Omental fat pad (tissue), 4 donors: ENCODE results near the gene BCHE. TPM values are rescaled to one million over a fixed set of nuclear protein-coding genes. Genes with fewer than 3 reads are reported as not detected.

ENCODE experiments used
- ATAC-seq: fragments of 150-250 bp; one replicate; pipeline ENCODE4 v1.9.1; 2016; ENCODE audit warnings: mild to moderate bottlenecking, moderate library complexity; ENCODE audit not compliant: low FRiP score
- DNase-seq: peaks from one replicate; pipeline ENCODE4 v3.0.0-alpha.2; 2019; ENCODE audit warnings: low spot score
- total RNA-seq, 4 donors: library from RNA; depleted of rRNA; stranded (reverse); fragments of >200 nt; gene quantifications; one replicate each; pipeline ENCODE4 v1.1.0, GENCODE V29; 2016
- TF ChIP-seq, protein P1 (sequence below), 3 donors: fragments of 450-650 bp; IDR thresholded peaks; one replicate each; pipeline ENCODE4 v1.5.1; 2016 to 2017; ENCODE audit warnings: antibody characterized with exemption in 3 of 3, mild to moderate bottlenecking in 3 of 3, moderate library complexity in 2 of 3

Gene BCHE
- total RNA-seq, 4 donors from 2014 or later = 17.8 to 205 (median 33.4) TPM

- DNase-seq (no peak), ATAC-seq (peak; percentile 37)
- TF ChIP-seq, protein P1, sequence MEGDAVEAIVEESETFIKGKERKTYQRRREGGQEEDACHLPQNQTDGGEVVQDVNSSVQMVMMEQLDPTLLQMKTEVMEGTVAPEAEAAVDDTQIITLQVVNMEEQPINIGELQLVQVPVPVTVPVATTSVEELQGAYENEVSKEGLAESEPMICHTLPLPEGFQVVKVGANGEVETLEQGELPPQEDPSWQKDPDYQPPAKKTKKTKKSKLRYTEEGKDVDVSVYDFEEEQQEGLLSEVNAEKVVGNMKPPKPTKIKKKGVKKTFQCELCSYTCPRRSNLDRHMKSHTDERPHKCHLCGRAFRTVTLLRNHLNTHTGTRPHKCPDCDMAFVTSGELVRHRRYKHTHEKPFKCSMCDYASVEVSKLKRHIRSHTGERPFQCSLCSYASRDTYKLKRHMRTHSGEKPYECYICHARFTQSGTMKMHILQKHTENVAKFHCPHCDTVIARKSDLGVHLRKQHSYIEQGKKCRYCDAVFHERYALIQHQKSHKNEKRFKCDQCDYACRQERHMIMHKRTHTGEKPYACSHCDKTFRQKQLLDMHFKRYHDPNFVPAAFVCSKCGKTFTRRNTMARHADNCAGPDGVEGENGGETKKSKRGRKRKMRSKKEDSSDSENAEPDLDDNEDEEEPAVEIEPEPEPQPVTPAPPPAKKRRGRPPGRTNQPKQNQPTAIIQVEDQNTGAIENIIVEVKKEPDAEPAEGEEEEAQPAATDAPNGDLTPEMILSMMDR (IDR thresholded peaks at IDR 0.05) = no peak
Measured at GRCh38 chr3:165874663-165875489, 37.7 kb upstream of the BCHE start.

DNA sequence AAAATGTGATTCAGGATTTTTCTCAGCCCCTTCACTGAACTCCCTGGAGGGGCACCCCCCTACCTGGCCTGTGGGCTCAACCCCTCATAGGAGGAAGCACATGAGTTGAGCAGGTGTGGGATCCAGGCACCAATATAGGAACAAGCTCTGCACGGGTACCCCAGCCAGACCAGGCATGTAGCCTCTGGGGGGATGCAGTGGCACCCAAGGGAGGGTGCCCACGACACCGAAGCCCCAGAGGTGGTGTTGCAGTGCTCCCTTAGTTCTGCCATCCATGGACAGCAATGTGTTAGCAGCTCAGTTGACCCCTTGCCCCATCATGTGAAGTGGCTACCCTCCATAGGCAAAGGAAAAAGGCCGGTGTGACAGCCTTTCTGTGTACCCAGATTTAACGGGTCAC lies 30.9 kb upstream of the BCHE start:
- TF ChIP-seq, protein P1 (IDR thresholded peaks at IDR 0.05) = no peak
- no peak for ATAC-seq
- no peak for DNase-seq

- no peak for DNase-seq
- no peak for ATAC-seq
- TF ChIP-seq, protein P1 (IDR thresholded peaks at IDR 0.05) = no peak
Measured at GRCh38 chr3:165859061-165859460, 21.8 kb upstream of the BCHE start.

- DNase-seq = no peak
- TF ChIP-seq, protein P1 (IDR thresholded peaks at IDR 0.05) = no peak
- no peak for ATAC-seq
Measured at GRCh38 chr3:165855581-165855980, 18.4 kb upstream of the BCHE start.

DNA sequence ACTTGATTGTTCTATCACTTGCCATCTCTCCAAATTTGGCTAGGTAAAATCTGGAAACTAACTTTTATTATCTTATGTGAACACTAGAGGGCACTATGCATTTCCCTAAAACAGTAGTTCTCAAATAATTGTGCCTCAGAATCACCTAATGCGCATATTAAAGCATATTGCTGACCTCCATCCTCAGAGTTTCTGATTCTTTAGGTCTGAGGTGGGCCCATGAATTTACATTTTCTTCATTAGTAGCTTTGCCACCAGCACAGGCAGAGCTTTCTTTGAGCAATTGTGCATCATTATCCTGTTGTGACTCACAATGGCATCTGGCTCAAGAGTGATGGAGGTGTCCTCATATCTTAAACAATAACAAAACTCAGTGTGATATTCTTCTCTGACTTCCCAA lies 17.5 kb upstream of the BCHE start:
- TF ChIP-seq, protein P1 (IDR thresholded peaks at IDR 0.05) = no peak
- DNase-seq (no peak), ATAC-seq (no peak)

DNA sequence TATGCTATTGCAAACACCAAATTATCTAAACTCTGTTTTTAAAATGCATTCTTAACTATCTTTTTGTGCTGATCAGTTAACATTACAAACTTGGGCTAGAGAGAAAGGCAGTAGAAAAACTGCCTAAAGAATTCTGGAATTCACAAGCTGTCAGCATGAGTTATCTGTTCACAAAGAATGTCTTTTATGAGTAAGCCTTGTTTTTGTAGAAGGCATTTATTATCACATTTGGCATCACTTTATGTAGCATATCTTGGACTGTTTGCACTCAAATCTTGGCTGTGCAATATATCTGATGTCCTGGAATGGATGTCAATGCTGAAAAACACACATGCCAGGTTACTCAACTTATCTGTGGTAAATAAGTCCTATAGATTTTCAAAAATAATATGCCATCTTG lies 15.5 kb upstream of the BCHE start:
- ATAC-seq (peak; percentile 74), DNase-seq (no peak)
- TF ChIP-seq, protein P1 (IDR thresholded peaks at IDR 0.05) = no peak

DNA sequence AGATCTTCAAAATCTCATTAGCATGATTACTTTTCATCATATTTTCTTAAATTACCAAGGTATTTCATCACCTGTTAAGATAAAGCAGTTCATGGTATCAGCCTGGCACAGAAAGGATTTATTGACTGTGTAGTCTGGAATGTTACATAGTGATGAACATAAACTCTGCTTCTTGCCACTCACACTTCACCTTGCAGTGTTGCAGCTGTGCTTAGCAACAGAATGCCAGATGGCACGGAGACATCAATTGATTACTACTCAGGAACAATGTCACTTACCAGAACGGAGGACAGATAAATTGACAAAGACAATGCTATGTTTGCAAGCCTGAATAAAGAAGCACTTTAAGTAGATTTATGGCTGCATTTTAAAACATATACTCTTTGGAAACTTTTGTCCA lies 15.0 kb upstream of the BCHE start:
- TF ChIP-seq, protein P1 (IDR thresholded peaks at IDR 0.05) = no peak
- DNase-seq = no peak
- peak; percentile 65 for ATAC-seq
